Measurements from ENCODE around the gene FMNL1.

FMNL1 gene

GRCh38 chr17:45222289-45222995, 757 bp downstream of the FMNL1 start:
- no peak for DNase-seq (ENCODE audit: low read depth)

GRCh38 chr17:45222996-45223538, 1.4 kb downstream of the FMNL1 start:
- DNase-seq (ENCODE audit: low read depth) = no peak

- DNase-seq (ENCODE audit: low read depth) = no peak
Observed at GRCh38 chr17:45223539-45224528, 2.1 kb downstream of the FMNL1 start.

- no peak for DNase-seq (ENCODE audit: low read depth)
Observed at GRCh38 chr17:45224671-45225050, 3.0 kb downstream of the FMNL1 start.

- DNase-seq (ENCODE audit: low read depth) = no peak
Observed at GRCh38 chr17:45225051-45225700, 3.5 kb downstream of the FMNL1 start.

GRCh38 chr17:45225964-45226530, 4.4 kb downstream of the FMNL1 start:
- DNase-seq (ENCODE audit: low read depth) = peak; percentile 90

GRCh38 chr17:45226576-45226975, 4.9 kb downstream of the FMNL1 start:
- no peak for DNase-seq (ENCODE audit: low read depth)

GRCh38 chr17:45227101-45227925, 5.6 kb downstream of the FMNL1 start:
- no peak for DNase-seq (ENCODE audit: low read depth)

- DNase-seq (ENCODE audit: low read depth) = no peak
Observed at GRCh38 chr17:45227926-45228762, 6.5 kb downstream of the FMNL1 start.

GRCh38 chr17:45228763-45229539, 7.3 kb downstream of the FMNL1 start:
- peak; percentile 67 for DNase-seq (ENCODE audit: low read depth)

GRCh38 chr17:45229681-45230409, 8.2 kb downstream of the FMNL1 start:
- no peak for DNase-seq (ENCODE audit: low read depth)

- DNase-seq (ENCODE audit: low read depth) = no peak
Observed at GRCh38 chr17:45230410-45230786, 8.7 kb downstream of the FMNL1 start.

- DNase-seq (ENCODE audit: low read depth) = no peak
Observed at GRCh38 chr17:45230787-45231480, 9.2 kb downstream of the FMNL1 start.

- DNase-seq (ENCODE audit: low read depth) = no peak
Observed at GRCh38 chr17:45231481-45232116, 9.9 kb downstream of the FMNL1 start.

- DNase-seq (ENCODE audit: low read depth) = no peak
Observed at GRCh38 chr17:45232514-45233422, 11.1 kb downstream of the FMNL1 start.

- no peak for DNase-seq (ENCODE audit: low read depth)
Observed at GRCh38 chr17:45233423-45233924, 11.8 kb downstream of the FMNL1 start.
